Stimulated activated CD4-positive, alpha-beta T cell treated with anti-CD3 and anti-CD28 coated beads, Interleukin-12 subunit alpha, Interleukin-12 subunit beta, amount 100 ng/mL, for 48 hours (primary cell): Measurements from ENCODE around the gene AGMO.

Source experiments
- DNase-seq, 3 donors: peaks; one replicate each; pipeline ENCODE4 v3.0.0-alpha.2; 2020; ENCODE audit warnings: low read depth in 2 of 3, low spot score in 1 of 3

The AGMO gene

DNA sequence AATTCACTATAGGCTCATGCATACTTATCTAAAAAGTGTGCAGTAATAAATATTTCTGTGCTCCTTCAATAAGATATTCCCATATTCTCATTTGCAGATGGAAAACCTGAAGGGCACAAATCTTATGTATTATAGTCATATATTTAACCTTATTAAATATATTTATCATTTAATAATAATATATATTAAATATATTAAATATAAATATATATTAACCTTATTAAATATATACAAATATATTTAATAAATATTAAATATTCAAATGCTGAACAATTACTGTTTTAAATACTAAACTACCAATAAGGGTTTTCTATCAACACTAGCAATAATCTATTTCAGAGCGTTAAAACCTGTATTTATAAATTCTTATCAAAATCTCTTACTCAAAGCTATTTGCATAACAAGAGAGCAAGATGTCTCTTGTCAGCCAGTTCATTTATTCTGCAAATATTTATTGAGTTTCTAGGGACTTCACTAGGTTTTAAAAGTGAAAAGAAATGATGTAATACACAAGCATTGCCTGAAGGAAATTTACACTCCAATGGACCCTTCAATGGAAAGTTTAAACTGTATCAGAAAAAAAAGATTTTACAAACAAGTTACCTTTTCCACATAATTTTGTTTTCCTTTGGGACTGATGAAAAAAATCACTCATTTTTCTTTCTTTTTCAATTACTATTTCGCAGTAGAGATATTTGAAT lies 159.2 kb downstream of the AGMO start:
- no peak for DNase-seq

DNA sequence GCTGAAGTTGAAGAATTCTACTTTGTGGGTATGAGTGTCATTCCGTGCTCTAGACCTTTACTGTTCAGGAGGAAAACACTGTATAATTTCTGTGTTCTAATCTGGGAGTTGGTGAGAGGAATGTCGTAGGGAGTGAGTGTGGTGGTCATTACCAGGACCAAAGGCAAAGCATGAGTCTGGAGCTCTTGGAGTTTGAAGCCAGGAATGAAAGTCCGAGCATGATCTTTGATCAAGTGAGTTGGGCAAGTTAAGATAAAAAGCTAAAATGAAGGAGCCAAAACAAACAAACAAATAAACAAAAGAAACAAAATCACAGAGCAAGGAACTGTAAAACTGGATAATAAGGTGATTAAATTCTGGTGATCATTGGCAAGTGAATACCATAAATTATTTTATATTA lies 161.4 kb downstream of the AGMO start:
- no peak for DNase-seq

GRCh38 chr7:15399441-15399840 lies 162.4 kb downstream of the AGMO start:
- no peak for DNase-seq

DNA sequence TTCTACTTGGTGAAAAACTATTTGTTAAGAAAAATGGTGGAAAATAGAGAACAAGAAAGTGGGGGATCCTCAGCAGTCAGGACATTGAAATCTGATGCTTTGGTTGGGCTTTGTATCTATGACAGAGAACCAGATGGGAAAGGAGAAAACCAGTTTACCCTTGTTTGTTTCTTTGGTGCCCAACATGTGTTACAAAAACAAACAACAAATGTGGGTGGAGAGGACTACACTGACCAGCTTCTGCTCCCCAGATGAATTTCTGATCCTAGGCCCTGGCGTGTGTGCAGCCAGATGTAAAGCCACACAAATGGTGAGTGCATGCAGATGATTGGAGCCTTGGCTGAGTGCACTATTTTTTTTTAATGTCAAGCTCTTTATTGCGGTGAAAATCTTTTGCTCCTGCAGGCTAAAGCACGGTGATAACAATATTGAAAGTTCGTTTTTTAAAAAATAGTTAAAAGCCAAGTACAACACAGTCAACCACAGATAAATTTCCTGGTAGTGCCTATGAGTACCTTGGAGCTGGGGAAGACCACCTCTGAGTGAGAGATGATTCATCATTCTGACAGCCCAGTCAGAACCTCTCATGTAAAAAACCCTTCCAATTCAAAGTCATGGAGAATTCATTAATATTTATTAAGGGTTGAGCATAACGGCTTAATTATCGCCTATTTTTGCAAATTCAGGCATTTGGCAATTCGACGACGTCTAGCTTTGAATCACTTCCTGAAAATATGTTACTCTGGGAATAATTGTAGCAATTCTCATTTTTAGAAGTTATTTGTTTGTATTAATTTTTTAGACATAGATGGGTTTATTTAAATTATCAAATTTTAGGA lies 163.7 kb downstream of the AGMO start:
- DNase-seq, result no peak

- no peak for DNase-seq
Observed at GRCh38 chr7:15397159-15397550, 164.7 kb downstream of the AGMO start.

DNA sequence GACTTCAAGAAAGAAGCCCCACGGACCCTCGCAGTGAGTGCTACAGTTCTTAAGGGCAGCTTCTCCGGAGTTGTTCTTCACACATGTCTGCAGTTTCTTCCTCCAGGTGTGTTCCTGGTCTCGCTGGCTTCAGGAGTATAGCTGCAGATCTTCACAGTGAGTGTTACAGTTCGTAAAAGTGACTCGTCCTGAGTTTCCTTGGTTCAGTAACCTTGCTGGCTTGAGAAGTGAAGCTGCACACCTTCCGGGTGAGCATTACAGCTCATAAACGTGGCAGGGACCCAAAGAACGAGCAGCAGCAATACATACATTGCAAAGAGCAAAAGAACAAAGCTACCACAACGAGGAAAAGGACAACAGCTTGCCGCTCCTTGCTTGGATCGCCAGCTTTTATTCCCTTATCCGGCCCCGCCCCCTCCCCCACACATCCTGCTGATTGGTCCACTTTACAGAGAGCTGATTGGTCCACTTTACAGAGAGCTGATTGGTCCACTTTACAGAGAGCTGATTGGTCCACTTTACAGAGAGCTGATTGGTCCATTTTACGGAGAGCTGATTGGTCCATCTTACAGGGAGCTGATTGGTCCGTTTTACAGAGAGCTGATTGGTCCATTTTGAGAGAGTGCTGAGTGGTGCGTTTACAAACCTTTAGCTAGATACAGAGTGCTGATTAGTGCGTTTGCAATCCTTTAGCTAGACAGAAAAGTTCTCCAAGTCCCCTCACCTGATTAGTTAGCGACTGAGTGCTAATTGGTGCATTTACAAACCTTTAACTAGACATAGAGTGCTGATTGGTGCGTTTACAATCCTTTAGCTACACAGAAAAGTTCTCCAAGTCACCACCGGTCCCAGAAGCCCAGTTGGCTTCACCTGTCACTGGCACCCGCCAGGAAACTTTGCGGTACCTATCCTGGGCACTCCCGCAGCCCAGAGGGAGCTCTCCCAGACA lies 165.3 kb downstream of the AGMO start:
- DNase-seq, result no peak

- no peak for DNase-seq
Observed at GRCh38 chr7:15389073-15389472, 172.7 kb downstream of the AGMO start.

DNA sequence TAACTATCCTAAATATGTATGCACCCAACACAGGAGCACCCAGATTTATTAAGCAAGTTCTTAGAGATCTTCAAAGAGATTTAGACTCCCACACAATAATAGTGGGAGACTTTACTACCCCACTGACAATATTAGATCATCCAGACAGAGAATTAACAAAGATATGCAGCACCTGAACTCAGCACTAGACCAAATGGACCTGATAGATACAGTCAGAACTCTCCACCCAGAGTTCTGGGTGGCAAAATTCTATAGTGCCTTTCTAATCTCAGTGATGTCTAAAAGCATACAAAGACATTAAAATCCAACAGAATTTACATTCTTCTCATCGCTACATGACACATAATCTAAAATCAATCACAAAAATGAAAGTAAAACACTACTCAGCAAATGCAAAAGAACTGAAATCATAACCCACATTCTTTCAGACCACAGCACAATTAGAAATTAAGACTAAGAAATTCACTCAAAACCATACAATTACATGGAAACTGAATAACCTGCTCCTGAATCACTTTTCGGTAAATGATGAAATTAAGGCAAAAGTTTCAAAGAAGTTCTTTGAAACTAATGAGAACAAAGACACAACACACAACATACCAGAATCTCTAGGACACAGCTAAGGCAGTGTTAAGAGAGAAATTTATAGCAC lies 183.2 kb downstream of the AGMO start:
- DNase-seq, result no peak

DNA sequence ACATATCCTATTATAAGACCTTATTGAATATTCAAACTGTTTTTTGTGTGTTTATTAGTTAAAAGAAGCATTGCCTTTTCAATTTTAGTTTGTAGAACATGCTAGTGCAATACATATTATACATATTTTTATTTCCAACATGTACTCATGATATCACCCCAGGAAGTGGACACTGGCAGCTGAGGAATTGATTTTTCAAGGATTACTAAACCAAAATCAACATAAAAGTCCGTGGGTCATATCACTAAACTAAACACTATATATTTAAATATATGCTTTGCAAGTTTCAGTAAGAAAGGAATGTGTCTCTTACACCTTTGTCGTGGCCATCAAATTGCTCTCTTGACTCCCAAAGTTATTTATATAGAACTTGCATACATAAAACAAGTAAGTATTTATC lies 185.2 kb downstream of the AGMO start:
- DNase-seq, result no peak

GRCh38 chr7:15370441-15370840 lies 191.4 kb downstream of the AGMO start:
- no peak for DNase-seq

DNA sequence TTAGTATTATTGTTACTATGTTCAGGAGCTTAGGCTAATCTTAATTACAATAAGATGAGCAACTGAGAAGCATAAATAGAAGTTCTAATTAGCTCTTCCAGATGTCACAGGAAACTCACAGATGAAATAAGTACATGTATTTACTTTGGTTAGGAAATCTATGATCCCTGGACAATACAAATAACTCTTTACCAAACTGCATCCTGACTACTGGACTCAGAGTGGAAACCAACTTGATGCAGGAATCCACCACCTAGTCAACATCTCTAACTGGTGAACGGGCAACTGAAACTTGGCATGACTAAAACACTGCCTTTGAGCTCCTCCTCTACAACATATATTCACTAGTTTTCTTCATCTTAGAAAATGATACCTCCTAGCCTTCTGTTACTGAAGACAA lies 193.2 kb downstream of the AGMO start:
- DNase-seq, result no peak

DNA sequence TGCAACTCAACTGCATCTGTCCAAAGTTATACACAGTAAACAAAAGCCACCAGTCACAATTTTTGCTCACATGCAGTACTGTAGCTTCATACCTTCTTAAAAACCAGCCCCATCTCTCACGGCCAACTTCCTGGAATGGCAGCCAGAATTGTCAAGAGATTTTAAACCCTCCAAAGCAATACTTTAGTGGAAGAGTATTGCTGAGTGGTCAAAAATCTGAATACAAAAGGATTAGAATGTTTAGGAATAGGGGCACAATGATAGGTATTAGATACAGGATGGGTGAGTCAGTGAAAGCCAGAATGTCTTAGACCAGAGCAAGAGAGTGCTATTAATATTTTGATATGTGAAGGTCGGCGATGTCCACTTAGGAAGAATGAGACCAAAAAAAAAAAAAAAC lies 193.9 kb downstream of the AGMO start:
- no peak for DNase-seq

GRCh38 chr7:15358112-15358511 lies 203.7 kb downstream of the AGMO start:
- DNase-seq, result no peak

- DNase-seq, result no peak
Observed at GRCh38 chr7:15352421-15353206, 209.2 kb downstream of the AGMO start.

DNA sequence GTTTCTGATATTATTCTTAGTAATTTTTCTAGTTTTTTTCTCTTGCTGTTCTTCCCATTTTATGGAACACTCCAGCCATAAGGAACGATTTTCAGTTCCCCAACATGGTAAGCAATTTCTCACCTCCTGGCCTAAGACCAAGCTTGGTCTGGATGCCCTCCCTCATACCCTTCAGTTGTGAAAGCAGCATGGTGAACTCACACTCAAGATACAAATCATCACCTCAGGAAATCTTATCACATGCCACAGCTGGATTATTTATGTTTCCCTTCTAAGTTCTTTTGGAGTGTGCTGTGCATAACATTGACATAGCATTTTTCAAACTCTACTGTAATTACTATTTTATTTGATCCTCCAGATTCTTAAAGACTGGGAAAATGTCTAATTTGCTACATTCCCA lies 216.6 kb downstream of the AGMO start:
- DNase-seq, result no peak

DNA sequence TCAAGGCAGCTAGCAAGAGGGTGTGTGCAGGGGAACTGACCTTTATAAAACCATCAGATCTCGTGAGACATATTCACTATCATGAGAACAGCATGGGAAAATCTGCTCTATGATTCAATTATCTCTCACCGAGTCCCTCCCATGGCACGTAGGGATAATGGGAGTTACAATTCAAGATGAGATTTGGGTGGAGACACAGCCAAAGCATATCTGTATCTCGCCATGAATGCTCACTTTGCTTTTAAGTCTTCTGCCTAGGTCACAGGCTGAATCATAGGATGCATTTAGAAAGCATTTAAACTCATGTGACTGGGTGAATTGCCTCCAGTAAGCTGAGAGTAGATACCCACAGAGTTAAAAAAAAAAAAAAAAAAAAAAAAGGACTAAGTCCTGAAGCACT lies 220.0 kb downstream of the AGMO start:
- DNase-seq, result no peak

DNA sequence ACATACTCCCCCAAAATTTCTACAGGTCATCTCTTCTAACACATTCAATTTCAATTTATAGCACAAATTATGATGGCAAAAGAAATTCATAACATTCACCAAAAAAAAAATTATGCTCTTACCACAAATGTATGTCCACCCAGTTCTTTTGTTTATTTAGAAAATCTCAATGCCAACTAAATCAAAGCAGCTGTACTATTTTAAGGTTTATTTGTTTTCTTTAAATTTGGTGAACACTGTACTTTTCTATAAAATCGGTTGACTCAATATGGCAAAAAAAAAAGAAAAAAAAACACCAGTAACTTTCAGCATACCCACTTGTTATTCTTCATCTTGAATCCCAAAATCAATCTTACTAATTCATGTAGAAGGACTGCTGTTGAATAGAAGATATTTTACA lies 225.7 kb downstream of the AGMO start:
- DNase-seq, result no peak

DNA sequence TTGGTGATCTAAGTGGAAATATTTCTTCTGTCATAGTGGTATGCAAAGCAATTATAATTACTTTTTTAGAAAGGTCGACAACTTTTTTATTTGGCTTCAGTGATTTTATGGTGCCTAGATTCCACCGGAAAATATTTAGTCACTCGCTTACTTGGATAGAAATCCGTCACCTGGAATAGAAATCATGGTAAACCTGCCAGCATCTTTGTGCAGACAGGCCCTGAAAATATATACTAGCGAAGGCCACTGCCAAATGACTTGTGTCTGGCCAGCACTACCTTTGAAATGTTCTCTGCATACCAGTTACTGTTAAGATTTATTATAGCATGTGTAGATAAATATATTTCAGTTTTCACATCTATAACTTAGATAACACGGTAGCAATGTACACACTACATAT lies 226.4 kb downstream of the AGMO start:
- DNase-seq, result no peak

- no peak for DNase-seq
Observed at GRCh38 chr7:15334536-15335263, 227.1 kb downstream of the AGMO start.

GRCh38 chr7:15332956-15333355 lies 228.9 kb downstream of the AGMO start:
- DNase-seq, result no peak
